GM18868 (cell line): ENCODE data around the gene PRPF6.

ENCODE experiments used
- ATAC-seq: cut with Tn5 transposase; IDR thresholded peaks from one replicate; pipeline ENCODE4 v1.9.1; 2021; ENCODE audit warnings: mild to moderate bottlenecking, moderate library complexity; ENCODE audit not compliant: unreplicated experiment

PRPF6 gene

GRCh38 chr20:64045346-64046011, 64.5 kb downstream of the PRPF6 start:
- ATAC-seq: no peak

GRCh38 chr20:64047046-64047389, 66.1 kb downstream of the PRPF6 start:
- no peak for ATAC-seq

- ATAC-seq: no peak
These were observed 67.1 kb downstream of the PRPF6 start for GRCh38 chr20:64047968-64048401.

- no peak for ATAC-seq
These were observed 67.6 kb downstream of the PRPF6 start for GRCh38 chr20:64048402-64049044.

GRCh38 chr20:64049060-64049877, 68.3 kb downstream of the PRPF6 start, which contains the start of gene SOX18:
TSS of gene SOX18 (minus strand) at chr20:64049639. CDS start at chr20:64049516, 123 bp downstream.
- no peak for ATAC-seq

GRCh38 chr20:64049878-64050260, 68.9 kb downstream of the PRPF6 start:
- no peak for ATAC-seq

- ATAC-seq: no peak
These were observed 69.5 kb downstream of the PRPF6 start for GRCh38 chr20:64050261-64051032.

- no peak for ATAC-seq
These were observed 70.1 kb downstream of the PRPF6 start for GRCh38 chr20:64051033-64051452.

GRCh38 chr20:64051561-64052325, 70.8 kb downstream of the PRPF6 start:
- ATAC-seq: no peak

GRCh38 chr20:64052326-64052722, 71.4 kb downstream of the PRPF6 start:
- ATAC-seq: no peak

GRCh38 chr20:64052987-64053840, 72.3 kb downstream of the PRPF6 start:
- ATAC-seq: no peak

- ATAC-seq: no peak
These were observed 73.1 kb downstream of the PRPF6 start for GRCh38 chr20:64053841-64054661.

GRCh38 chr20:64055396-64055892, 74.5 kb downstream of the PRPF6 start:
- ATAC-seq: no peak

- no peak for ATAC-seq
These were observed 75.1 kb downstream of the PRPF6 start for GRCh38 chr20:64055893-64056638.

GRCh38 chr20:64056639-64056888, 75.6 kb downstream of the PRPF6 start:
- no peak for ATAC-seq

GRCh38 chr20:64056889-64057627, 76.1 kb downstream of the PRPF6 start:
- peak; percentile 30 for ATAC-seq
